Lung (tissue), 12 donors: Measurements from ENCODE around the gene GALT. TPM values are rescaled to one million over a fixed set of nuclear protein-coding genes. Genes with fewer than 3 reads are reported as not detected.

Experiments used
- ATAC-seq: fragments of 200-7000 bp; cut with Tn5 transposase; one replicate; pipeline ENCODE4 v1.9.1; 2020; ENCODE audit warnings: moderate number of reproducible peaks; ENCODE audit not compliant: insufficient read depth, low FRiP score
- DNase-seq, 3 donors: peaks; one replicate each; pipeline ENCODE4 v3.0.0-alpha.2; 2013 to 2017
- H3K27ac ChIP-seq, 2 donors: one replicate each; pipeline ENCODE4 v1.5.1; 2013; ENCODE audit warnings: mild to moderate bottlenecking in 2 of 2, moderate library complexity in 2 of 2, control low read depth in 1 of 2, inconsistent platforms in 1 of 2, low read depth in 1 of 2, low read length in 1 of 2
- H3K27me3 ChIP-seq, 3 donors: one replicate each; pipeline ENCODE4 v1.5.1; 2013; ENCODE audit warnings: low read length in 2 of 3; ENCODE audit not compliant: control insufficient read depth in 3 of 3, insufficient read depth in 3 of 3
- H3K36me3 ChIP-seq, 4 donors: one replicate each; pipeline ENCODE4 v1.5.1; 2013; ENCODE audit warnings: low read length in 4 of 4, mild to moderate bottlenecking in 1 of 4, moderate library complexity in 1 of 4; ENCODE audit not compliant: control insufficient read depth in 4 of 4, insufficient read depth in 4 of 4
- H3K4me1 ChIP-seq, 5 donors: one replicate each; pipeline ENCODE4 v1.5.1; 2013; ENCODE audit warnings: low read length in 5 of 5, mild to moderate bottlenecking in 2 of 5, moderate library complexity in 1 of 5; ENCODE audit not compliant: control insufficient read depth in 5 of 5, insufficient read depth in 5 of 5
- H3K4me3 ChIP-seq: one replicate; pipeline ENCODE4 v1.5.1; 2013; ENCODE audit warnings: mild to moderate bottlenecking, control low read depth, moderate library complexity
- H3K9ac ChIP-seq, 2 donors: one replicate each; pipeline ENCODE4 v1.5.1; 2013; ENCODE audit warnings: low read length in 2 of 2, control low read depth in 1 of 2; ENCODE audit not compliant: insufficient read depth in 1 of 2
- H3K9me3 ChIP-seq, 4 donors: one replicate each; pipeline ENCODE4 v1.5.1; 2013; ENCODE audit warnings: low read length in 3 of 4, mild to moderate bottlenecking in 1 of 4, moderate library complexity in 1 of 4; ENCODE audit not compliant: control insufficient read depth in 4 of 4, insufficient read depth in 3 of 4
- CTCF ChIP-seq: IDR thresholded peaks from 2 replicates; pipeline ENCODE4 v1.5.1; 2012; ENCODE audit warnings: mild to moderate bottlenecking; ENCODE audit errors: control extremely low read depth, extremely low read depth
- WGBS, 2 donors: extraction: QIAGEN DNeasy Blood & Tissue Kit; methylation state at CpG; one replicate each; pipeline ENCODE4 v1.1.7; 2013; 5-methylcytosine and 5-hydroxymethylcytosine counted together
- polyA plus RNA-seq, 2 donors: library from polyadenylated mRNA; stranded (reverse); fragments of 200-250 nt; gene quantifications; one replicate each; pipeline ENCODE4 v1.2.1, GENCODE V29; 2013
- total RNA-seq, 2 donors: library from RNA; depleted of rRNA in 1 of 2; stranded (reverse); fragments of >200 nt in 1 of 2; gene quantifications; one replicate each; pipeline ENCODE4 v1.2.1, GENCODE V29; 2014 to 2021
- donor health status: control.
- donor health status: control.
- donor health status: Bipolar disorder and iron deficiency.
- donor health status: healthy.
- donor health status: DM: yes; HTN: yes; CAD: no.

The GALT gene
- total and polyA plus RNA-seq, 4 donors = 23.9 to 53.0 (median 41.4) TPM

- H3K27me3 ChIP-seq = no peaks in the 10 kb centered on the region
- peak overlapping the region; percentile 81 to 83 for H3K27ac ChIP-seq
- WGBS, 2 donors = 0 to 2% methylated on average over 8 of the region's 8 CpGs
- ATAC-seq (no peak), DNase-seq (no peak)
- peak overlapping the region; percentile 70 for H3K4me3 ChIP-seq
- peaks cover 0 to 35% (median 12%) of the 10 kb centered on the region in 5 donors for H3K4me1 ChIP-seq
- H3K9ac ChIP-seq = peak overlapping the region; percentile 50 to 74
- no peaks in the 10 kb centered on the region for H3K9me3 ChIP-seq
- TF ChIP-seq CTCF = no peak
- H3K36me3 ChIP-seq = peaks cover 0 to 19% (median 16%) of the 10 kb centered on the region in 4 donors
Observed at GRCh38 chr9:34647084-34647403, 569 bp downstream of the GALT start.

GRCh38 chr9:34647651-34648050 lies 1.2 kb downstream of the GALT start:
- H3K27ac ChIP-seq = peak overlapping the region; percentile 81 to 83
- no peak for TF ChIP-seq CTCF
- DNase-seq (no peak), ATAC-seq (no peak)
- H3K9ac ChIP-seq = peak overlapping the region; percentile 50 to 74
- peak overlapping the region; percentile 70 for H3K4me3 ChIP-seq
- H3K36me3 ChIP-seq = peaks cover 0 to 19% (median 16%) of the 10 kb centered on the region in 4 donors
- peaks cover 0 to 41% (median 17%) of the 10 kb centered on the region in 5 donors for H3K4me1 ChIP-seq
- no peaks in the 10 kb centered on the region for H3K27me3 ChIP-seq
- H3K9me3 ChIP-seq = no peaks in the 10 kb centered on the region
- 59 to 73% methylated on average over 10 of the region's 10 CpGs for WGBS, 2 donors

- Histone ChIP-seq H3K4me3 (no peak overlapping the region), H3K27me3 (no peaks in the 10 kb centered on the region), H3K27ac (no peak overlapping the region), H3K9me3 (no peaks in the 10 kb centered on the region), H3K4me1 (peaks cover 4 to 51% (median 26%) of the 10 kb centered on the region in 5 donors), H3K9ac (no peak overlapping the region), H3K36me3 (peaks cover 0 to 19% (median 16%) of the 10 kb centered on the region in 4 donors)
- WGBS, 2 donors = 95% methylated on average over 8 of the region's 8 CpGs
- DNase-seq (no peak), ATAC-seq (no peak)
- TF ChIP-seq CTCF = no peak
Observed at GRCh38 chr9:34648673-34649072, 2.2 kb downstream of the GALT start.

- WGBS, 2 donors = 72 to 81% methylated on average over 5 of the region's 5 CpGs
- DNase-seq = no peak
- Histone ChIP-seq H3K36me3 (peaks cover 0 to 20% (median 16%) of the 10 kb centered on the region in 4 donors), H3K4me1 (peaks cover 12 to 70% (median 37%) of the 10 kb centered on the region in 5 donors), H3K27ac (peak overlapping the region in 1 of 2 donors; percentile 81), H3K27me3 (no peaks in the 10 kb centered on the region), H3K9ac (no peak overlapping the region), H3K4me3 (no peak overlapping the region), H3K9me3 (no peaks in the 10 kb centered on the region)
- ATAC-seq = no peak
- no peak for TF ChIP-seq CTCF
Observed at GRCh38 chr9:34650816-34651215, 4.3 kb downstream of the GALT start.
